B cell (primary cell): ENCODE results near the gene CCDC187. TPM values are rescaled to one million over a fixed set of nuclear protein-coding genes. Genes with fewer than 3 reads are reported as not detected.

Experiments used
- ATAC-seq: fragments of 200-7000 bp; cut with Tn5 transposase; one replicate; pipeline ENCODE4 v1.10.0; 2021; ENCODE audit warnings: low read depth, mild to moderate bottlenecking, moderate number of reproducible peaks, moderate library complexity
- CTCF ChIA-PET: fragments of 350-600 bp; sonication (Branson Sonifier 250); formaldehyde crosslinking; loops from one replicate; lab custom pipeline; 2021; ENCODE audit warnings: antibody characterized with exemption, inconsistent platforms; lab: Charles Lee
- POLR2A ChIA-PET: fragments of 350-600 bp; sonication (Branson Sonifier 250); formaldehyde crosslinking; loops from one replicate; lab custom pipeline; 2021; ENCODE audit warnings: antibody characterized with exemption; lab: Charles Lee
- DNase-seq: peaks from one replicate; pipeline ENCODE4 v3.0.0; 2013
- H2AFZ ChIP-seq: 2 replicates; pipeline ENCODE4 v1.6.1; 2012; ENCODE audit warnings: mild to moderate bottlenecking, low read depth, low read length; ENCODE audit not compliant: insufficient read depth, poor library complexity, severe bottlenecking
- H3K27ac ChIP-seq, 2 donors: 1 replicate in 1 of 2; 2 replicates in 1 of 2; pipeline ENCODE4 v1.5.1; 2012 to 2013; ENCODE audit warnings: low read length in 2 of 2, mild to moderate bottlenecking in 2 of 2, moderate library complexity in 1 of 2
- H3K27me3 ChIP-seq, 4 experiments: fragments of 200-600 bp in 1 of 4; sonication (generic) in 1 of 4; replicated peaks in 1 of 4; 1 replicate in 2 of 4; 2 replicates in 2 of 4; pipeline versions ENCODE4 v1.6.1 to v1.7.0; 2013 to 2016; ENCODE audit warnings: low read length in 3 of 4, mild to moderate bottlenecking in 2 of 4, mixed read lengths in 1 of 4, moderate library complexity in 1 of 4; ENCODE audit not compliant: insufficient read depth in 4 of 4, control insufficient read depth in 3 of 4; ENCODE audit errors: control extremely low read depth in 1 of 4
- H3K36me3 ChIP-seq, 2 experiments: replicated peaks in 1 of 2; 1 replicate in 1 of 2; 2 replicates in 1 of 2; pipeline versions ENCODE4 v1.6.1 to v1.7.1; 2013; ENCODE audit warnings: low read length in 1 of 2; ENCODE audit not compliant: insufficient read depth in 2 of 2, control insufficient read depth in 1 of 2; ENCODE audit errors: control extremely low read depth in 1 of 2, extremely low read depth in 1 of 2
- H3K4me1 ChIP-seq, 2 donors: fragments of 200-600 bp in 1 of 2; sonication (generic) in 1 of 2; 1 replicate in 1 of 2; 2 replicates in 1 of 2; pipeline versions ENCODE4 v1.5.1 to v1.6.1; 2013 to 2017; ENCODE audit warnings: low read length in 2 of 2; ENCODE audit not compliant: control insufficient read depth in 2 of 2, insufficient read depth in 2 of 2
- H3K4me2 ChIP-seq: replicated peaks from 2 replicates; pipeline ENCODE3; 2012; ENCODE audit warnings: mild to moderate bottlenecking, low read depth, low read length; ENCODE audit not compliant: poor library complexity, severe bottlenecking
- H3K4me3 ChIP-seq, 5 experiments: fragments of 200-600 bp in 1 of 5; sonication (generic) in 1 of 5; 1 replicate in 3 of 5; 2 replicates in 2 of 5; pipeline versions ENCODE4 v1.5.1 to v1.7.0; 2011 to 2016; ENCODE audit warnings: low read length in 4 of 5, mild to moderate bottlenecking in 4 of 5, low read depth in 2 of 5, control low read depth in 1 of 5, moderate library complexity in 1 of 5; ENCODE audit not compliant: insufficient read depth in 1 of 5; ENCODE audit errors: control extremely low read depth in 1 of 5, extremely low read depth in 1 of 5
- H3K79me2 ChIP-seq: fragments of 200-600 bp; sonication (generic); one replicate; pipeline ENCODE4 v1.6.0; 2016; ENCODE audit warnings: low read length; ENCODE audit not compliant: control insufficient read depth, insufficient read depth
- H3K9ac ChIP-seq: fragments of 200-600 bp; sonication (generic); 2 replicates; pipeline ENCODE4 v1.6.1; 2017; ENCODE audit warnings: mild to moderate bottlenecking, low read length, moderate library complexity
- H3K9me3 ChIP-seq, 3 donors: one replicate each; pipeline versions ENCODE4 v1.6.1 to v1.7.1; 2013; ENCODE audit warnings: low read length in 2 of 3; ENCODE audit not compliant: control insufficient read depth in 2 of 3, insufficient read depth in 1 of 3; ENCODE audit errors: control extremely low read depth in 1 of 3
- H4K20me1 ChIP-seq: 2 replicates; pipeline ENCODE4 v1.6.0; 2012; ENCODE audit warnings: mild to moderate bottlenecking, low read length; ENCODE audit not compliant: insufficient read depth, control insufficient read depth, poor library complexity, severe bottlenecking
- H3K27ac Mint-ChIP-seq: one replicate; pipeline ENCODE4 v1.8.0; 2021; ENCODE audit warnings: mixed read lengths
- H3K27me3 Mint-ChIP-seq: one replicate; pipeline ENCODE4 v1.8.0; 2021; ENCODE audit warnings: mixed read lengths
- H3K4me1 Mint-ChIP-seq: one replicate; pipeline ENCODE4 v1.8.0; 2021; ENCODE audit warnings: mixed read lengths
- H3K4me3 Mint-ChIP-seq: one replicate; pipeline ENCODE4 v1.8.0; 2021; ENCODE audit warnings: mixed read lengths
- H3K9me3 Mint-ChIP-seq: one replicate; pipeline ENCODE4 v1.8.0; 2022; ENCODE audit warnings: mixed read lengths; ENCODE audit not compliant: insufficient read depth
- CTCF ChIP-seq: fragments of 200-600 bp; IDR thresholded peaks from one replicate; pipeline ENCODE4 v1.8.0; 2022; ENCODE audit warnings: antibody characterized with exemption, mild to moderate bottlenecking
- EZH2 ChIP-seq: IDR thresholded peaks from 2 replicates; pipeline ENCODE4 v1.6.1; 2012; ENCODE audit warnings: borderline replicate concordance, low read depth, mild to moderate bottlenecking, moderate library complexity, low read length; ENCODE audit not compliant: insufficient read depth, poor library complexity, severe bottlenecking
- WGBS: methylation state at CpG from one replicate; pipeline ENCODE4 v1.1.5; 2013; ENCODE audit warnings: missing lambda C conversion rate; ENCODE audit not compliant: insufficient coverage; 5-methylcytosine and 5-hydroxymethylcytosine counted together
- intact Hi-C: fragments of 100-400 bp; cut with micrococcal nuclease; formaldehyde crosslinking; loops from one replicate; pipeline ENCODE4 v1.10.0; 2022
- polyA plus RNA-seq: library from polyadenylated mRNA; depleted of rRNA; stranded (reverse); fragments of >200 nt; gene quantifications from 2 replicates; pipeline ENCODE4 v1.2.3, GENCODE V29; 2012
- total RNA-seq, 2 donors: library from RNA; stranded (reverse); fragments of 120-200 nt in 1 of 2; gene quantifications; 1 replicate in 1 of 2; 2 replicates in 1 of 2; pipeline versions ENCODE4 v1.2.3 to v1.2.4, GENCODE V29; 2013 to 2022

CCDC187 gene
- total and polyA plus RNA-seq, 2 donors (not counting 1 experiment from before 2014, with no cell fraction given): 1.5 to 7.6 TPM

DNA sequence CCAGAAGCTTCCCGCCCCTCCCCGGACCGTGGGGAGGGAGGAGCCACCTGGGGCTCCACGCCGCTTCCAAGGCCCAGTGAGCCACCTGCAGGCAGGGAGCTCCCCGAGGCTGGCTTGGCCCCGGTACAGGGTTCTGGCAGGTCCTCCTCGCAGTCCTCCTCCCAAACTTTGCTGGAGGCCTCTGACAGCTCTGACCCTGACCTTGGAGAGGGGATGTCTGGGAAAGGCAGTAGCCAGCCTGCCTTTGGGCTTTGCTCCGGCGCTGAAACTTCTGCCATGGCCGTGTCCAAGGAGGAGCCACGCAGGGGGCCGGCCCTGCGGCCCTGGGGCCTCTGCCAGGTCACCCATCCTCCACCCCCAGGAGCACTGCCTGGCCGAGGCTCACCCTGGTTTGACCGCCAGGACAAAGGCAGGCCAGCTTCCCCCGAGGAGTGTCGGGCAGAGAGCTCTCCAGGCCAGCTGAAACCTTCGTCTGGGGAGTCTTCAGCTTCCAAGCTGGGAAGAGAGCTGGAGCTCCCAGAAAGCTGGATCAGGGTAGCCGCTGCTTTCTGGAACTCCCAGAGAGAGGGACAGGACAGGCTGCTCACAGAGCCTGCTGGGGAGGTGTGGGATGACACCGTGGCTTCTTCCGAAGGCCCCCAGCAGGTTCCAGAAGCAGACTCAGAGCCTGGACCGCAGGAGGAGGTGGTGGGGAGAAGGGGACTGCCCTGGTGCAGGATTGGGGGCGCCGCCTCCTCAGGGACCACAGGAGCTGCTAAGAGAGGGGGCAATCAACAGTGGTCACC is 49.3 kb downstream of the CCDC187 start:
- Histone ChIP-seq H3K36me3 (no peaks in the 10 kb centered on the region), H3K27me3 (peaks cover 0 to 5% (median 0%) of the 10 kb centered on the region in 4 experiments), H4K20me1 (no peaks in the 10 kb centered on the region), H3K4me1 (no peaks in the 10 kb centered on the region), H3K9ac (no peak overlapping the region), H3K9me3 (no peaks in the 10 kb centered on the region), H3K27ac (no peak overlapping the region), H3K79me2 (no peaks in the 10 kb centered on the region), H3K4me2 (no peak overlapping the region), H2AFZ (no peak overlapping the region), H3K4me3 (no peak overlapping the region)
- TF ChIP-seq CTCF: no peak
- TF ChIP-seq EZH2: no peak
- ChIA-PET CTCF (interaction anchor here (1.8 kb wide), 1 partner anchor 12 kb away, joined by 5 read pairs; no protein-coding TSS in a partner anchor), POLR2A (no interaction called here)
- H3K27me3 Mint-ChIP-seq: no peaks in the 10 kb centered on the region
- 85% methylated on average over 22 of the region's 25 CpGs for WGBS
- no peaks in the 10 kb centered on the region for H3K9me3 Mint-ChIP-seq
- no peak overlapping the region for H3K4me3 Mint-ChIP-seq
- no peaks in the 10 kb centered on the region for H3K4me1 Mint-ChIP-seq
- intact Hi-C loops: no loop called here
- H3K27ac Mint-ChIP-seq: no peak overlapping the region
- ATAC-seq (no peak), DNase-seq (no peak)
